GM12878 (cell line): ENCODE measurements around the gene HECTD3. TPM values are rescaled to one million over a fixed set of nuclear protein-coding genes. Genes with fewer than 3 reads are reported as not detected.

Experiments used
- NBN ChIP-seq: fragments of 450-650 bp; IDR thresholded peaks from 2 replicates; pipeline ENCODE4 v1.6.1; 2016
- RELB ChIP-seq: fragments of 450-650 bp; IDR thresholded peaks from 2 replicates; pipeline ENCODE4 v1.6.1; 2017; ENCODE audit warnings: low read depth, mild to moderate bottlenecking, moderate library complexity
- REST ChIP-seq: IDR thresholded peaks from 2 replicates; pipeline ENCODE4 v1.6.1; 2012; ENCODE audit warnings: mild to moderate bottlenecking, low read depth, low read length
- SMC3 ChIP-seq: IDR thresholded peaks from 2 replicates; pipeline ENCODE4 v1.6.1; 2011; ENCODE audit warnings: low read length, improper control_type of control experiment, borderline replicate concordance
- polyA plus RNA-seq, 11 experiments: library from polyadenylated mRNA; depleted of rRNA in 4 of 11; unstranded in 6 of 11; stranded (reverse) in 5 of 11; fragments of >200 nt; fragmentation: Nextera tagmentation in 4 of 11; fragmentation: Illumina TruSeq in 1 of 11; extraction: Ambion mirVana in 4 of 11; extraction: Trizol in 1 of 11; gene quantifications; 1 replicate in 1 of 11; 2 replicates in 10 of 11; pipeline versions ENCODE4 v1.2.1 to v1.2.3, GENCODE V29; 2011 to 2016; ENCODE audit warnings: inconsistent platforms in 2 of 11, missing spikeins in 2 of 11, low read depth in 1 of 11
- total RNA-seq, 4 experiments: library from RNA; depleted of rRNA in 3 of 4; stranded (reverse); fragments of >200 nt in 3 of 4; fragmentation: Illumina TruSeq in 1 of 4; extraction: Trizol in 1 of 4; gene quantifications; 2 replicates each; pipeline versions ENCODE4 v1.2.1 to v1.2.3, GENCODE V29; 2013 to 2021
- TF ChIP-seq, protein P1 (sequence below): IDR thresholded peaks from 2 replicates; pipeline ENCODE4 v1.6.1; 2012; ENCODE audit warnings: low read depth, low read length, improper control_type of control experiment
- TF ChIP-seq, protein P2 (sequence below): fragments of 450-650 bp; formaldehyde crosslinking; IDR thresholded peaks from 2 replicates; pipeline ENCODE4 v1.4.0; 2020; ENCODE audit warnings: mild to moderate bottlenecking, moderate library complexity
- TF ChIP-seq, protein P3 (sequence below): fragments of 450-650 bp; IDR thresholded peaks from 2 replicates; pipeline ENCODE4 v1.6.1; 2018; ENCODE audit warnings: mild to moderate bottlenecking, low read depth, moderate library complexity; ENCODE audit not compliant: partially characterized antibody

Gene HECTD3
- total and polyA plus RNA-seq, 10 of the 15 experiments (the other 5 are each of a cell fraction or from before 2014, with no cell fraction given) = 3.4 to 30.4 (median 22.6) TPM

- TF ChIP-seq, protein P1, sequence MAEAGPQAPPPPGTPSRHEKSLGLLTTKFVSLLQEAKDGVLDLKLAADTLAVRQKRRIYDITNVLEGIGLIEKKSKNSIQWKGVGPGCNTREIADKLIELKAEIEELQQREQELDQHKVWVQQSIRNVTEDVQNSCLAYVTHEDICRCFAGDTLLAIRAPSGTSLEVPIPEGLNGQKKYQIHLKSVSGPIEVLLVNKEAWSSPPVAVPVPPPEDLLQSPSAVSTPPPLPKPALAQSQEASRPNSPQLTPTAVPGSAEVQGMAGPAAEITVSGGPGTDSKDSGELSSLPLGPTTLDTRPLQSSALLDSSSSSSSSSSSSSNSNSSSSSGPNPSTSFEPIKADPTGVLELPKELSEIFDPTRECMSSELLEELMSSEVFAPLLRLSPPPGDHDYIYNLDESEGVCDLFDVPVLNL = no peak
- TF ChIP-seq RELB = no peak
- TF ChIP-seq, protein P2, sequence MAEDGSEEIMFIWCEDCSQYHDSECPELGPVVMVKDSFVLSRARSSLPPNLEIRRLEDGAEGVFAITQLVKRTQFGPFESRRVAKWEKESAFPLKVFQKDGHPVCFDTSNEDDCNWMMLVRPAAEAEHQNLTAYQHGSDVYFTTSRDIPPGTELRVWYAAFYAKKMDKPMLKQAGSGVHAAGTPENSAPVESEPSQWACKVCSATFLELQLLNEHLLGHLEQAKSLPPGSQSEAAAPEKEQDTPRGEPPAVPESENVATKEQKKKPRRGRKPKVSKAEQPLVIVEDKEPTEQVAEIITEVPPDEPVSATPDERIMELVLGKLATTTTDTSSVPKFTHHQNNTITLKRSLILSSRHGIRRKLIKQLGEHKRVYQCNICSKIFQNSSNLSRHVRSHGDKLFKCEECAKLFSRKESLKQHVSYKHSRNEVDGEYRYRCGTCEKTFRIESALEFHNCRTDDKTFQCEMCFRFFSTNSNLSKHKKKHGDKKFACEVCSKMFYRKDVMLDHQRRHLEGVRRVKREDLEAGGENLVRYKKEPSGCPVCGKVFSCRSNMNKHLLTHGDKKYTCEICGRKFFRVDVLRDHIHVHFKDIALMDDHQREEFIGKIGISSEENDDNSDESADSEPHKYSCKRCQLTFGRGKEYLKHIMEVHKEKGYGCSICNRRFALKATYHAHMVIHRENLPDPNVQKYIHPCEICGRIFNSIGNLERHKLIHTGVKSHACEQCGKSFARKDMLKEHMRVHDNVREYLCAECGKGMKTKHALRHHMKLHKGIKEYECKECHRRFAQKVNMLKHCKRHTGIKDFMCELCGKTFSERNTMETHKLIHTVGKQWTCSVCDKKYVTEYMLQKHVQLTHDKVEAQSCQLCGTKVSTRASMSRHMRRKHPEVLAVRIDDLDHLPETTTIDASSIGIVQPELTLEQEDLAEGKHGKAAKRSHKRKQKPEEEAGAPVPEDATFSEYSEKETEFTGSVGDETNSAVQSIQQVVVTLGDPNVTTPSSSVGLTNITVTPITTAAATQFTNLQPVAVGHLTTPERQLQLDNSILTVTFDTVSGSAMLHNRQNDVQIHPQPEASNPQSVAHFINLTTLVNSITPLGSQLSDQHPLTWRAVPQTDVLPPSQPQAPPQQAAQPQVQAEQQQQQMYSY (CRISPR knock-in tag) = no peak
- TF ChIP-seq, protein P3, sequence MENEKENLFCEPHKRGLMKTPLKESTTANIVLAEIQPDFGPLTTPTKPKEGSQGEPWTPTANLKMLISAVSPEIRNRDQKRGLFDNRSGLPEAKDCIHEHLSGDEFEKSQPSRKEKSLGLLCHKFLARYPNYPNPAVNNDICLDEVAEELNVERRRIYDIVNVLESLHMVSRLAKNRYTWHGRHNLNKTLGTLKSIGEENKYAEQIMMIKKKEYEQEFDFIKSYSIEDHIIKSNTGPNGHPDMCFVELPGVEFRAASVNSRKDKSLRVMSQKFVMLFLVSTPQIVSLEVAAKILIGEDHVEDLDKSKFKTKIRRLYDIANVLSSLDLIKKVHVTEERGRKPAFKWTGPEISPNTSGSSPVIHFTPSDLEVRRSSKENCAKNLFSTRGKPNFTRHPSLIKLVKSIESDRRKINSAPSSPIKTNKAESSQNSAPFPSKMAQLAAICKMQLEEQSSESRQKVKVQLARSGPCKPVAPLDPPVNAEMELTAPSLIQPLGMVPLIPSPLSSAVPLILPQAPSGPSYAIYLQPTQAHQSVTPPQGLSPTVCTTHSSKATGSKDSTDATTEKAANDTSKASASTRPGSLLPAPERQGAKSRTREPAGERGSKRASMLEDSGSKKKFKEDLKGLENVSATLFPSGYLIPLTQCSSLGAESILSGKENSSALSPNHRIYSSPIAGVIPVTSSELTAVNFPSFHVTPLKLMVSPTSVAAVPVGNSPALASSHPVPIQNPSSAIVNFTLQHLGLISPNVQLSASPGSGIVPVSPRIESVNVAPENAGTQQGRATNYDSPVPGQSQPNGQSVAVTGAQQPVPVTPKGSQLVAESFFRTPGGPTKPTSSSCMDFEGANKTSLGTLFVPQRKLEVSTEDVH = no peak
- no peak for TF ChIP-seq SMC3
- TF ChIP-seq REST = no peak
- no peak for TF ChIP-seq NBN
Observed at GRCh38 chr1:44973645-44974044, 37.5 kb downstream of the HECTD3 start (continued).
